ENCODE results near the gene ATOH8. TPM values are rescaled to one million over a fixed set of nuclear protein-coding genes. Genes with fewer than 3 reads are reported as not detected.

Gene ATOH8
- total and polyA plus RNA-seq, 4 donors = 51.5 to 78.8 (median 62.6) TPM

DNA sequence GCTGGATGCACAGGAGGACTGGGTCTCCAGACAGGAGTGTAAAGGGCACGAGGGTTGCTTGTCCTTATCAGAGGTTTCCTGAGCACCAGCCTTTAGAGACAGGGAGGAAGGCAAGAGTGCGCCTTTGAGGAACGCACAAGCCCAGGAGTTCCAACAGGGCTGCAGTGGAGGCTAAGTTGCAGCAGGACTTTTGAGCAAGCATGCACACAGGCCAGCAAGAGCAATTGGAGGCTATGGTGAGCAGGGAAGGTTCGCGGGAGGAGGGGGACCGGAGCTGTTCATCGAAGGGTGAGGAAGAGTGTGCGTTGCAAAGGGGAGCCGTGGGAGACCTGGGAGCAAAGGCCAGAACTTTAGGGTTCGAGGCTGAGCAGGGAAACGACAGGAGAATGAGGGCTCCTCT is 2.2 kb upstream of the ATOH8 start:
- DNase-seq (peak in 1 of 2 donors; percentile 46), ATAC-seq (ENCODE audit: low FRiP score) (no peak)
- no peak overlapping the region for H3K27ac ChIP-seq (ENCODE audit: low read depth in 1 of 2, low read length in 2 of 2)
- no peaks in the 10 kb centered on the region for H3K9me3 ChIP-seq (ENCODE audit: control insufficient read depth, low read length)
- H3K4me1 ChIP-seq (ENCODE audit: control insufficient read depth in 1 of 2, insufficient read depth in 2 of 2, low read length in 2 of 2) = peaks cover 0 to 3% of the 10 kb centered on the region in 2 donors
- WGBS, 2 donors = 85 to 87% methylated on average over 11 of the region's 11 CpGs
- H3K27me3 ChIP-seq (ENCODE audit: control insufficient read depth in 1 of 2, insufficient read depth in 2 of 2, low read length in 1 of 2) = no peaks in the 10 kb centered on the region
- no peak overlapping the region for H3K4me3 ChIP-seq (ENCODE audit: low read length in 2 of 2)
- H3K36me3 ChIP-seq (ENCODE audit: control insufficient read depth in 1 of 2, insufficient read depth in 2 of 2, low read length in 1 of 2) = no peaks in the 10 kb centered on the region
- intact Hi-C loops (cut with DNase I) = loop anchor here (5.0 kb wide), 3 partner anchors 41 to 61 kb away; no protein-coding TSS in a partner anchor

DNA sequence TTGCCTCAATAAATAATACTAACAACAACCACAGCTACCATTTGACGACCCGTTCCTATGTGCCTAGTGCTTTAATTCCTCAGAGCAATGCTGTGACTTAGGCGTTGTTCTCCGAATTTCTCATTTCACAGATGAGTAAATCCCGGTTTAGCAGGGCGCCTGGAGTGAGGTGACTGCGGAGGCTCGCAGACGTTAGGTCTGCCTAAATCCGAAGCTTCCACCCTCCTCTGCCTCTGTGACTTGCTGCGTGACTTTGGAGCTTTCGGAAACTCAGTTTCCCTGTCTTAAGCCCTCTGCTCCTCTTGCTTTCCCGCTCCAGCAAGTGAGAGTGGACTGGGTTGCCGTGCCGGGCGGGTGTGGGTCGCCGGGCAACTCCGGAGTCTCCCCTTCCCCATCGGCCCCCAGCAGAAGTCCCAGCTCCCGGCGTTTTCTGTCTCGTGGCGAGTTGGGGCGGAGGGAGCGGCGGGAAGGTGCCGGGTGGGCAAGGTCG is 711 bp upstream of the ATOH8 start:
- WGBS, 2 donors = 22 to 29% methylated on average over 29 of the region's 29 CpGs
- peaks cover 0 to 3% of the 10 kb centered on the region in 2 donors for H3K4me1 ChIP-seq (ENCODE audit: control insufficient read depth in 1 of 2, insufficient read depth in 2 of 2, low read length in 2 of 2)
- no peaks in the 10 kb centered on the region for H3K36me3 ChIP-seq (ENCODE audit: control insufficient read depth in 1 of 2, insufficient read depth in 2 of 2, low read length in 1 of 2)
- peak overlapping the region; percentile 87 to 92 for H3K4me3 ChIP-seq (ENCODE audit: low read length in 2 of 2)
- H3K27me3 ChIP-seq (ENCODE audit: control insufficient read depth in 1 of 2, insufficient read depth in 2 of 2, low read length in 1 of 2) = no peaks in the 10 kb centered on the region
- peak in 1 of 2 donors; percentile 49 for DNase-seq
- no peaks in the 10 kb centered on the region for H3K9me3 ChIP-seq (ENCODE audit: control insufficient read depth, low read length)
- ATAC-seq (ENCODE audit: low FRiP score) = no peak
- intact Hi-C loops (cut with DNase I) = loop anchor here (5.0 kb wide), 3 partner anchors 39 to 59 kb away; no protein-coding TSS in a partner anchor
- H3K27ac ChIP-seq (ENCODE audit: low read depth in 1 of 2, low read length in 2 of 2) = peak overlapping the region in 1 of 2 donors; percentile 88

DNA sequence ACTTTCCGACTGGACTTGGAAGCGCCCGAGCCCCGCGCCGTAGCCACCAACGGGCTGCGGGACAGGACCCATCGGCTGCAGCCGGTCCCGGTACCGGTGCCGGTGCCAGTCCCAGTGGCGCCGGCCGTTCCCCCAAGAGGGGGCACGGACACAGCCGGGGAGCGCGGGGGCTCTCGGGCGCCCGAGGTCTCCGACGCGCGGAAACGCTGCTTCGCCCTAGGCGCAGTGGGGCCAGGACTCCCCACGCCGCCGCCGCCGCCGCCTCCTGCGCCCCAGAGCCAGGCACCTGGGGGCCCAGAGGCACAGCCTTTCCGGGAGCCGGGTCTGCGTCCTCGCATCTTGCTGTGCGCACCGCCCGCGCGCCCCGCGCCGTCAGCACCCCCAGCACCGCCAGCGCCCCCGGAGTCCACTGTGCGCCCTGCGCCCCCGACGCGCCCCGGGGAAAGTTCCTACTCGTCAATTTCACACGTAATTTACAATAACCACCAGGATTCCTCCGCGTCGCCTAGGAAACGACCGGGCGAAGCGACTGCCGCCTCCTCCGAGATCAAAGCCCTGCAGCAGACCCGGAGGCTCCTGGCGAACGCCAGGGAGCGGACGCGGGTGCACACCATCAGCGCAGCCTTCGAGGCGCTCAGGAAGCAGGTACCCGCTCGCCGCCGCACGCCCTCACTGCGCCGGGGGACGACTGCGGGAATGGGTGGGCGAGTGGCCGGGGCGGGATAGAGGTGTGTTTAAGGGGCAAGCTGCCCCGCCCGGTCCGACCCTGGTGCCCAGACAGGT is 713 bp downstream of the ATOH8 start:
- ATAC-seq (ENCODE audit: low FRiP score) (peak; percentile 6), DNase-seq (peak; percentile 76 to 83)
- Histone ChIP-seq H3K27ac (ENCODE audit: low read depth in 1 of 2, low read length in 2 of 2) (peak overlapping the region; percentile 57 to 86), H3K36me3 (ENCODE audit: control insufficient read depth in 1 of 2, insufficient read depth in 2 of 2, low read length in 1 of 2) (no peaks in the 10 kb centered on the region), H3K4me3 (ENCODE audit: low read length in 2 of 2) (peak overlapping the region; percentile 87 to 92), H3K9me3 (ENCODE audit: control insufficient read depth, low read length) (no peaks in the 10 kb centered on the region), H3K27me3 (ENCODE audit: control insufficient read depth in 1 of 2, insufficient read depth in 2 of 2, low read length in 1 of 2) (no peaks in the 10 kb centered on the region), H3K4me1 (ENCODE audit: control insufficient read depth in 1 of 2, insufficient read depth in 2 of 2, low read length in 2 of 2) (peaks cover 0 to under 1% of the 10 kb centered on the region in 2 donors)
- 1% methylated on average over 83 to 93 of the region's 93 CpGs for WGBS, 2 donors
- intact Hi-C loops (cut with DNase I) = loop anchor here (2.0 to 5.0 kb wide), 5 partner anchors 14 to 58 kb away; no protein-coding TSS in a partner anchor

DNA sequence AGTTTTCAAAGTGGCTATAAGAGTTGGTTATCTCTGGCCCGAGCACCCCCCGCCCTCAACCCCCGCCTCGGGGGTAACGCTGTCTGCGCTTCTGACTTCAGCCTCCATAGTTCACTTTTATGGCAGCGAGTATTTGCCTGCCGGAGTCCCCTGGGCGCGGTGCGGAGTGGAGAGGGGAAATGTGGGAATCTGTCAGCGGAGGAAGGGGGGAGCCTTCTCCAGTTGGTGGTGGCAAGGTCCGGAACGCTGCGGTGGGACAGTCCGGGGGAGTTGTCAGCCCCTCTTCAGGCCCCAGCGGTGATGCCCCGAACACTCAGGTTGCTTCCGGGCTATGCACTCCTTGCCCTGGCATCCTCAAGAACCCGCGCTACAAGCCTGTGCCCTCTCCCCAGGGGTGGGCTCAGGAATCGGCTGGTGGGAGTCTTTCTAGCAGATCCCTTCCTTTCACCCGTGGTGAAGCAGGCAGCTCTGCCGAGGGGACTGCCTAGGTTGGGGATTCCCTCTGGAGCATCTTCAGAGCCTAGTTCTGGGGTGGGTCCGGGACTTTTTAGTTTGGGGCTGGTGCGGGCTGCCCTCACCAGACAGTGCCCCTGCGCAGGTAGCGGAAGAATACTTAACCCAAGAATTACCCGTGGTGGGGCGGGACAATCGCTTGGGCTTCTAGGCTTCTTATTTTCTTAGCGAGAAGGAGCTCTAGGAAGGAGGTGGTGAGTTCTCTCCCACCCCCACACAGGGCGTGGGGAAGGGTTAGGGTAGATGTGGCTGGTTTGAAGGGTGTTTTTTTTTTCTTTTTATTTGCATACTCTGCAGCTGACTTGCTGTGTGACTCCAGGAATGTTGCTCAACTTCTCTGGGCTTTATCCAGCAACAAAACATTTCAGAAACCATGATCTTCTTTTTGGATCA is 1.6 kb downstream of the ATOH8 start:
- Histone ChIP-seq H3K4me1 (ENCODE audit: control insufficient read depth in 1 of 2, insufficient read depth in 2 of 2, low read length in 2 of 2) (no peaks in the 10 kb centered on the region), H3K36me3 (ENCODE audit: control insufficient read depth in 1 of 2, insufficient read depth in 2 of 2, low read length in 1 of 2) (no peaks in the 10 kb centered on the region), H3K9me3 (ENCODE audit: control insufficient read depth, low read length) (no peaks in the 10 kb centered on the region), H3K4me3 (ENCODE audit: low read length in 2 of 2) (peak overlapping the region; percentile 87 to 92), H3K27ac (ENCODE audit: low read depth in 1 of 2, low read length in 2 of 2) (peak overlapping the region; percentile 23 to 86), H3K27me3 (ENCODE audit: control insufficient read depth in 1 of 2, insufficient read depth in 2 of 2, low read length in 1 of 2) (no peaks in the 10 kb centered on the region)
- DNase-seq = peak in 1 of 2 donors; percentile 50
- intact Hi-C loops (cut with DNase I) = loop anchor here (2.0 kb wide), 2 partner anchors 13 to 17 kb away; no protein-coding TSS in a partner anchor
- 0 to 1% methylated on average over 33 of the region's 33 CpGs for WGBS, 2 donors
- no peak for ATAC-seq (ENCODE audit: low FRiP score)

DNA sequence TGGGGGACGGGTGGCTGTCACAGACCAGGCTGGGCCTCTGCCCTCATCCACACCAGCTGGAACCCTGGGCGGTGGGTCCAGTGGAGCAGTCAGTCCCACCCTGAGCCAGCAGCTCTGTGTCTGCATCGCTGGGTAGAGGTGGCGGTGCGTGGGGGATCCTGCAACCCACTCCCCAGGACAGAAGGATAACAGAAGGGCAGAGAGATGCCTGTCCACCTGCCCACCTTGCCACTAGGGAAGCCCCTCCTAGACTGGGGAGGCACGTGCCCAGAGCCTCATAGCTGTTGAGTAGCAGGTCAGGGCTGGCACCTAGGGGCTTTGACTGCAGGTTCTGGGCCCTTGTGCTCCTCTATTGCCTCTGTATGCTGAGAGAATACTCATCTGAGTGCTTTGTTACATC is 2.4 kb downstream of the ATOH8 start:
- H3K4me1 ChIP-seq (ENCODE audit: control insufficient read depth in 1 of 2, insufficient read depth in 2 of 2, low read length in 2 of 2) = no peaks in the 10 kb centered on the region
- peak overlapping the region in 1 of 2 donors; percentile 9 for H3K27ac ChIP-seq (ENCODE audit: low read depth in 1 of 2, low read length in 2 of 2)
- peak overlapping the region; percentile 87 to 92 for H3K4me3 ChIP-seq (ENCODE audit: low read length in 2 of 2)
- H3K27me3 ChIP-seq (ENCODE audit: control insufficient read depth in 1 of 2, insufficient read depth in 2 of 2, low read length in 1 of 2) = no peaks in the 10 kb centered on the region
- intact Hi-C loops (cut with DNase I) = no loop called here
- H3K9me3 ChIP-seq (ENCODE audit: control insufficient read depth, low read length) = no peaks in the 10 kb centered on the region
- H3K36me3 ChIP-seq (ENCODE audit: control insufficient read depth in 1 of 2, insufficient read depth in 2 of 2, low read length in 1 of 2) = no peaks in the 10 kb centered on the region
- peak in 1 of 2 donors; percentile 46 for DNase-seq
- 58 to 62% methylated on average over 5 to 6 of the region's 6 CpGs for WGBS, 2 donors
- no peak for ATAC-seq (ENCODE audit: low FRiP score)

DNA sequence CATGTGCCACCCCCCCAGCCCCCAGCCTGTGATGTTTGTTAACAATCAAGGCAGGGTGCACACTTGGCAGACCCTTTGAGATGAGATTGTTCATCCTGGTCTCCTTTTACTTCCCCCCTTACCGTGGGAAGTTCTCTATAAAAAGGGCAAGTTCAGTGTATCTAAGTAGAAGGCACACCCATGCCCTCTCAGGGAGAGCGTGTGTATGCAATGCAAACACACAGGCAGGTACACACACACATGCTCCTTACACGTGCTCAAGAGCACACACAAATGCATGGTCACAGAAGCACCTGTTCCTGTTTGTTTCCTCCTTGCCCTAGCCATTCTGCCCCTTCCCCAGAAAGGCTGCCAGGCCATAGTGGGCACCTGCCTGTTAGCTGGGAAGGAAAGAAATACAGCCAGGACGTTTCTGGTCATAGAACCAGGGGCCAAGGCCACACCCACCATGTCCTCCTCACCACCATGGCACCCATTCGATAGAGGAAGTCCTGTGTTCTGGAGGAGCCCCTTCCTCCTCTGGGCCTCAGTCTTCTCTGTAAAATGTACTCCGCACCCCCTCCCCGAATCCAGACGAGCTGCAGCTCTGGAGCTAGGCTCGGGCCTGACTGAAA is 3.1 kb downstream of the ATOH8 start:
- peak overlapping the region; percentile 87 to 92 for H3K4me3 ChIP-seq (ENCODE audit: low read length in 2 of 2)
- WGBS, 2 donors = 49 to 55% methylated on average over 9 of the region's 9 CpGs
- intact Hi-C loops (cut with DNase I) = no loop called here
- no peak overlapping the region for H3K27ac ChIP-seq (ENCODE audit: low read depth in 1 of 2, low read length in 2 of 2)
- H3K36me3 ChIP-seq (ENCODE audit: control insufficient read depth in 1 of 2, insufficient read depth in 2 of 2, low read length in 1 of 2) = no peaks in the 10 kb centered on the region
- H3K4me1 ChIP-seq (ENCODE audit: control insufficient read depth in 1 of 2, insufficient read depth in 2 of 2, low read length in 2 of 2) = no peaks in the 10 kb centered on the region
- DNase-seq (peak in 1 of 2 donors; percentile 37), ATAC-seq (ENCODE audit: low FRiP score) (no peak)
- no peaks in the 10 kb centered on the region for H3K9me3 ChIP-seq (ENCODE audit: control insufficient read depth, low read length)
- H3K27me3 ChIP-seq (ENCODE audit: control insufficient read depth in 1 of 2, insufficient read depth in 2 of 2, low read length in 1 of 2) = no peaks in the 10 kb centered on the region

DNA sequence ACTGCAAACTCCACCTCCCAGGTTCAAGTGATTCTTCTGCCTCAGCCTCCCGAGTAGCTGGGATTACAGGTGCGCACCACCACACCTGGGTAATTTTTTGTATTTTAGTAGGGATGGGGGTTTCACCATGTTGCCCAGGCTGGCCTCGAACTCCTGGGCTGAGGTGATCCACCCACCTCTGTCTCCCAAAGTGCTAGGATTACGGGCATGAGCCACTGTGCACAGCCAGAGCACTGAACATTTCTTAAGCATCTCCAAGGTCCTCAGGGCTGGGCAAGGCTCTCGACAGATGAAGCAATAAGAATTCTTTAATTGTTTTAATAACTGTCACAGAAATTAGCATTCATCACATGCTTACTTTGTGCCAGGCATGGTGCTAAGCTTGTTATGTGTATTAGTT is 4.1 kb downstream of the ATOH8 start:
- DNase-seq (no peak), ATAC-seq (ENCODE audit: low FRiP score) (no peak)
- WGBS, 2 donors = 88% methylated on average over 5 of the region's 5 CpGs
- Histone ChIP-seq H3K9me3 (ENCODE audit: control insufficient read depth, low read length) (no peaks in the 10 kb centered on the region), H3K4me1 (ENCODE audit: control insufficient read depth in 1 of 2, insufficient read depth in 2 of 2, low read length in 2 of 2) (no peaks in the 10 kb centered on the region), H3K36me3 (ENCODE audit: control insufficient read depth in 1 of 2, insufficient read depth in 2 of 2, low read length in 1 of 2) (no peaks in the 10 kb centered on the region), H3K4me3 (ENCODE audit: low read length in 2 of 2) (no peak overlapping the region), H3K27ac (ENCODE audit: low read depth in 1 of 2, low read length in 2 of 2) (no peak overlapping the region), H3K27me3 (ENCODE audit: control insufficient read depth in 1 of 2, insufficient read depth in 2 of 2, low read length in 1 of 2) (no peaks in the 10 kb centered on the region)
- intact Hi-C loops (cut with DNase I) = no loop called here
